Left ventricle myocardium inferior (tissue), 1 donor: Measurements from ENCODE around the gene PSMB7. TPM values are rescaled to one million over a fixed set of nuclear protein-coding genes. Genes with fewer than 3 reads are reported as not detected.

Source experiments
- DNase-seq: peaks from one replicate; pipeline ENCODE4 v3.0.0-alpha.2; 2020
- H3K27ac ChIP-seq: fragments of 200-600 bp; replicated peaks from 2 replicates; pipeline ENCODE4 v1.8.0; 2021
- H3K27me3 ChIP-seq: fragments of 200-600 bp; 2 replicates; pipeline ENCODE4 v1.8.0; 2021; ENCODE audit warnings: low read depth
- H3K36me3 ChIP-seq: fragments of 200-600 bp; 2 replicates; pipeline ENCODE4 v1.8.0; 2021
- H3K4me1 ChIP-seq: fragments of 200-600 bp; 2 replicates; pipeline ENCODE4 v1.8.0; 2021
- H3K4me3 ChIP-seq: fragments of 200-600 bp; 2 replicates; pipeline ENCODE4 v1.8.0; 2021; ENCODE audit warnings: mild to moderate bottlenecking, moderate library complexity
- H3K9me3 ChIP-seq: fragments of 200-600 bp; replicated peaks from 2 replicates; pipeline ENCODE4 v1.8.0; 2021
- intact Hi-C: fragments of 100-400 bp; cut with micrococcal nuclease; formaldehyde crosslinking; loops from one replicate; pipeline ENCODE4 v1.11.0; 2022
- total RNA-seq: library from RNA; stranded (reverse); fragmentation: NEBNext Ultra II Directional; extraction: Animal tissue kit (Norgen Biotek cat#: 25700); gene quantifications from one replicate; pipeline ENCODE4 v1.2.1, GENCODE V29; 2021
- TF ChIP-seq, protein P1 (sequence below): fragments of 200-600 bp; IDR thresholded peaks from 2 replicates; pipeline ENCODE4 v1.8.0; 2021; ENCODE audit warnings: antibody characterized with exemption, mild to moderate bottlenecking, borderline replicate concordance
- donor health status: DM: no; HTN: yes; CAD: no; lungs with severe emphysema.

The PSMB7 gene
- total RNA-seq, 1 donor from 2014 or later, result 159 TPM

- no peaks in the 10 kb centered on the region for H3K9me3 ChIP-seq
- H3K27me3 ChIP-seq, result no peaks in the 10 kb centered on the region
- no peak for DNase-seq
- no peaks in the 10 kb centered on the region for H3K36me3 ChIP-seq
- no peak overlapping the region for H3K27ac ChIP-seq
- no peak overlapping the region for H3K4me3 ChIP-seq
- TF ChIP-seq, protein P1, sequence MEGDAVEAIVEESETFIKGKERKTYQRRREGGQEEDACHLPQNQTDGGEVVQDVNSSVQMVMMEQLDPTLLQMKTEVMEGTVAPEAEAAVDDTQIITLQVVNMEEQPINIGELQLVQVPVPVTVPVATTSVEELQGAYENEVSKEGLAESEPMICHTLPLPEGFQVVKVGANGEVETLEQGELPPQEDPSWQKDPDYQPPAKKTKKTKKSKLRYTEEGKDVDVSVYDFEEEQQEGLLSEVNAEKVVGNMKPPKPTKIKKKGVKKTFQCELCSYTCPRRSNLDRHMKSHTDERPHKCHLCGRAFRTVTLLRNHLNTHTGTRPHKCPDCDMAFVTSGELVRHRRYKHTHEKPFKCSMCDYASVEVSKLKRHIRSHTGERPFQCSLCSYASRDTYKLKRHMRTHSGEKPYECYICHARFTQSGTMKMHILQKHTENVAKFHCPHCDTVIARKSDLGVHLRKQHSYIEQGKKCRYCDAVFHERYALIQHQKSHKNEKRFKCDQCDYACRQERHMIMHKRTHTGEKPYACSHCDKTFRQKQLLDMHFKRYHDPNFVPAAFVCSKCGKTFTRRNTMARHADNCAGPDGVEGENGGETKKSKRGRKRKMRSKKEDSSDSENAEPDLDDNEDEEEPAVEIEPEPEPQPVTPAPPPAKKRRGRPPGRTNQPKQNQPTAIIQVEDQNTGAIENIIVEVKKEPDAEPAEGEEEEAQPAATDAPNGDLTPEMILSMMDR, result no peak
- no peaks in the 10 kb centered on the region for H3K4me1 ChIP-seq
- intact Hi-C loops, result no loop called here
These were observed 109.0 kb downstream of the PSMB7 start for GRCh38 chr9:124306098-124306735.

DNA sequence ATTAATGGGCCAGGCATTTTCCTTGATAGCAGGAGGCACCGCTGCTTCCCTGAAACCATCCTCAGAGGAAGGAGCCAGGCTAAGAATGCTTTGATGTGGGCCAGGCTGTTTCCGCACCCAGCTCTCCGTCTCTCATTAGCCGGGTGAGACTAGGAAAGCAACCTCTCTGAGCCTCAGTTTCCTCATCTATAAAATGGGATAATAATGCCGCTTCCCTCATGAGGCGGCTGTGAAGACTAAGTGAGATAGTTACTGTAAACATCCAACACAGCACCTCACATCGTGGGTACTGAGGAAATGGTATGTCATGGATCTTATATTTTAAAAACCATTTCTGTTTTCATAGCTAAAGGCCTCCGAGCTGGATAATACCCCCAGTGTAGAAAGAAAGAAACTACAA is 111.0 kb downstream of the PSMB7 start:
- H3K9me3 ChIP-seq, result no peaks in the 10 kb centered on the region
- no peaks in the 10 kb centered on the region for H3K27me3 ChIP-seq
- no peak for DNase-seq
- peaks cover 9% of the 10 kb centered on the region for H3K4me1 ChIP-seq
- H3K36me3 ChIP-seq, result no peaks in the 10 kb centered on the region
- TF ChIP-seq, protein P1, result no peak
- no peak overlapping the region for H3K27ac ChIP-seq
- no peak overlapping the region for H3K4me3 ChIP-seq
- intact Hi-C loops, result no loop called here

GRCh38 chr9:124303762-124304161 is 111.5 kb downstream of the PSMB7 start:
- Histone ChIP-seq H3K4me3 (no peak overlapping the region), H3K27me3 (no peaks in the 10 kb centered on the region), H3K9me3 (no peaks in the 10 kb centered on the region), H3K4me1 (peaks cover 15% of the 10 kb centered on the region), H3K27ac (no peak overlapping the region), H3K36me3 (no peaks in the 10 kb centered on the region)
- intact Hi-C loops, result no loop called here
- DNase-seq, result no peak
- TF ChIP-seq, protein P1, result no peak

Other genes starting within 250 kb of the PSMB7 start
- 8.7 TPM for gene NEK6, start 157.5 kb downstream of the PSMB7 start, total RNA-seq
- not detected for gene ADGRD2, start 35.0 kb upstream of the PSMB7 start, total RNA-seq
- not detected for gene NR5A1, start 92.0 kb upstream of the PSMB7 start, total RNA-seq